Measurements from ENCODE around the gene DCAF17. TPM values are rescaled to one million over a fixed set of nuclear protein-coding genes. Genes with fewer than 3 reads are reported as not detected.

Gene DCAF17
- total RNA-seq, 1 experiment from 2014 or later: 24.6 TPM

Other genes with a start within 250 kb of the DCAF17 start
- 24.9 and 32.1 TPM in 2 replicates for gene METTL8, start 236 bp upstream of the DCAF17 start, total RNA-seq (2014; rRNA removed)
- 102 and 120 TPM in 2 replicates for gene CYBRD1, start 88.2 kb downstream of the DCAF17 start, total RNA-seq (2014; rRNA removed)

Measured in LHCN-M2 (cell line).